GM18498 (cell line): ENCODE data around the gene LYSMD1.

ENCODE experiments used
- ATAC-seq: cut with Tn5 transposase; IDR thresholded peaks from one replicate; pipeline ENCODE4 v1.9.1; 2021; ENCODE audit warnings: mild to moderate bottlenecking, moderate library complexity; ENCODE audit not compliant: unreplicated experiment

Gene LYSMD1

DNA sequence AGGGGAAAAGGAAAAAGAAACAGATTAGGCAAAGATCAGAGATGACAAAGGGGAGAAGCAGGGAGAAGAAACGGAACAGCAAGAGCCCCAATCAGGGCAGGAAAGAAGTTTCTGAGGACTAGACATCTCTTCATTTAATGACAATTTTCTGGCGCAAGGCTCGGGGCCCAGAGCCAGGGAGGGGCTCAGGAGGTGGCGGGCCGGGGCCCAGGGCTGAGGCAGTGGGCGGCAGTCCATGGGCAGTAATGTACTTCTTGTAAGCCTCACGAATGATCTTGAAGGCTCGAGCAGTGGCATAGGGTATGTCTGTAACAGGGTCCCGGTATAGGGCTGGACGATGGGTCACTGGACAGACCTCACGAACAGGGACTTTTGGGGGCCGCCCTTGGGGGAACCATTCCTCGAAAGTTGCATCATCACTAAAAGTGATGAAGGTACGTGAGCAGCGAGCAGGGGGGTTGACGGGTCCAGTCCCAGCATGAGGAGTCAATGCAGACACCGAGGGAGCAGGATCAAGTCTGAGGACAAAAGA lies 10.9 kb upstream of the LYSMD1 start:
- ATAC-seq: no peak

DNA sequence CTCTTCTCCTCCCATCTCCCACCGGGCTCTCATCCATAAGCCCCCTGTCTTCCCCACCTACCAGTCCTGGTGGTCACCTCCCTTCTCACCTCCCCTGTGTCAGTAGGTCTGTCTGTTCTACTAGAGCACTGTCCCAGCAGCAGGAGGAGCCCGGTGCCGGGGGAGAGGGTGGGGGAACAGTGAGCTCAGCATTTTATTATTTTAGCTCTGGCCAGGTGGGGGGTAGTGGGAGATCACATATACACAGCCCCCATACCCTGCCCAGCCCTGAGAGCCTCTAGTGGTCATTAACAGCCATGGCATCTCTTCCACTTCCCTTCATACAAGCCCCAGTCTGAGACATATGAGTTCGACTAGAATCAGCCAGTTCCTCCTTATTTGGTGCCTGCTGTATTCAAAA lies 10.2 kb upstream of the LYSMD1 start, which contains the start of gene TMOD4:
Gene TMOD4, minus strand, starts transcription at position 119 of the 400 bp plus-strand sequence. CDS start 1,106 bp downstream, outside the sequence.
- ATAC-seq: no peak

DNA sequence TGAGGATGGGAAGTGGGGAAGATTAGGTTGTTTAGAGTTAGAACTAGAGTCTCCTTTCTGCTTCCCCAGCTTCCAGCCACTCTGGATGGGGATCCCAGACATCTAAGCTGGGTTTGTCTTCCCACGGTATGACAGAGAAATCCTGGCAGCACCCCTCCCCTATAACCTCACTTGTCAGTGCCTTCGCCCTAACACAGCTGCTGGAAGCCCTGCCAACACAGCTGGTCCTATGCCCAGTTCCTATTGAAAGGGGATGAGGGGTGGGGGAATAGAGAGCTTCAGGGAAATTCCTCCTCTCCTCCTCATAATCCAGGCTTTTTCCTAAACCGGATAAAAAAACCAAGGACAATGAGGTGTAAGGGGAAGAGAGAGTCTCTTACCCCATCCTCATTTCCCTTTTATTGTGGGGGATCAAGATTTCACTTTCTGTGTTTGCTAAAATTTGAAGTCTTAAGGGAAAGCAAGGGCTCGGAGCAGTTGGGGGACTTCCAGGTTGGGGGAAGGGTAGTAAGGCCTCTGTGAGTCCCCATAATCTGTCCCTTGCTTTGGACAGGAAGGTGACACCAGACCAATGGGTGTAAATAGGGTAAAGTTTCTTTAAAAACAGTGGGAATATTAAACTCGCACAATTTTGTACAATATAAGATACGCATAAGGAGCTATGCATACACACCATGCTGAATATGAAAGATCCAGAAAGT lies 9.5 kb upstream of the LYSMD1 start:
- ATAC-seq: no peak

DNA sequence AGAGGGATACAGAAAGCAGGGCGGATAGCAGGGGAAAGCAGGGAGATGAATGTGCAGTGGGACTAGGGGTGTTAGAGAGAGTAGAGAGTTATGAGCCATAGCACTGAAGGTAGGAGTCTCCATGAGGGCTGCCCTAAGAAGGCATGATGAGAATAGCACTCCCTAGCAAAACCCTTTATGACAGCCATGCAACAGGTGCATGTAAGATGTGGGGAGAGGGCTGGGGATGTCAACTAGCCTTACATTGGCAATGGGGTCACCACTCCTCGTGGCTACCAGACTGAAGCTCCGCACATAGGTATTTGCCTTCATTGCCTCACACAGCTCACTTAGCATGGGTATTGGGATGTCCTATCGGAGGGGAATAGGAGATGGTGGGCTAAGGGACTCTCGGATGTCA lies 5.5 kb upstream of the LYSMD1 start:
- ATAC-seq: no peak

DNA sequence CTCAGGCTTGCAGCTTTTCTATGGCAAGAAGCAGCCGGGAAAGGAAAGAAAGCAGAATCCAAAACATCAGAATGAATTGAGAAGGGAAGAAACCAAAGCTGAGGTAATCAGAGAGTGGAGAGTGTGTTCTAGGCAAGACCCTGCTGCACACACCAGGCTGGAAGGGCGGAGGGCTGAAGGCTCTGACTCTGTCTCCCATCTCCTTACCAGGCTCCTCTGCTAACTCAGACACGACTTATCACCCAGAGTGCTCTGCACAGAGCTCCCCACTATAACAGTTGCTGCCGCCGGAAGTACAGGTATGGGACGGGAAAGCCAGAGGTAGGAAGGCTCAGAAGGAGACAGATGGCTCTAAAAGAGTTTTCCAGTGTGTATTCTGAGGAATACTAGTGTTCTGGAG lies 1.4 kb upstream of the LYSMD1 start:
- no peak for ATAC-seq

DNA sequence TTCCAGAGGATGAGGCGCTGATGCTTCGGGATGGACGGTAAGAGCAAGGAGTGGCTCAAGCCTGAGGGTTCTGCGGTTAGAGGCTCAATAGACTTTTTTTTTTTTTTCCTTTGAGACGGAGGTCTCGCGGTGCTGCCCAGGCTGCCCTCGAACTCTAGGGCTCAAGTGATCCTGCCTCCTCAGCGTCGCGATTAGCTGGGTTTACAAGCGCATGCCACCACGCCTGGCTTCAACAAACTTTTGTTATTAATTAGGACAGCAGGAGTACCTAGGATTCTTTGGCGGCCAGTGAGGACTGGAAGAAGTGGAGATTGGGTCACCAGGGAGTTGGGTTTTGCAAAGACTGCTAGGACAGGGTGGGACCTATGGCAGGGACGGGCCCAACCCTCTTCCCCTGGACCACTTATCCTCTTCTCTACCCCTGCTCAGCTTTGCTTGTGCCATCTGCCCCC lies 829 bp upstream of the LYSMD1 start:
- no peak for ATAC-seq

- no peak for ATAC-seq
Measured at GRCh38 chr1:151165281-151165737, 393 bp downstream of the LYSMD1 start.

- ATAC-seq: no peak
Measured at GRCh38 chr1:151164732-151165280, 896 bp downstream of the LYSMD1 start.

DNA sequence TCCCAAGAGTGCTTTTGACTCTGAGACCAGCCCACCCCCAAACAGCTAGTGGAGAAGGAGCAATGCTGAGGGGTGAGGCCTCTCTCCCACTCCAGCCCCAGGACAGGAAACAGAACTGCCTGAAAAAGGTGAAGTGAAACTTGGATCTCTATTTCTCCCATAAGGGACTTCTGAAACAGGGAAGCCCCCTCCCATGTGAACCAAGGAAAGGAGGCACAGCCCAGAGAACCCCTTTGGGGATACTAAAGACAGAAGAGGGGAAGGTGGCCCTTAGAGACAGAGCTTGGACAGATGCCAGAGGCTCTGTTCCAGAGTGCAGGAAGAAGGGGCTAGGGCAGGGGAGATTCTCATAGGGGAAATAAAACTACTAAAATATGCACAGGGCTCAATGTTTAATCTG lies 6.3 kb downstream of the LYSMD1 start:
- ATAC-seq: no peak

- ATAC-seq: no peak
Measured at GRCh38 chr1:151158751-151159251, 6.9 kb downstream of the LYSMD1 start.

- ATAC-seq: no peak
Measured at GRCh38 chr1:151158326-151158725, 7.4 kb downstream of the LYSMD1 start.

- ATAC-seq: no peak
Measured at GRCh38 chr1:151157067-151157531, 8.6 kb downstream of the LYSMD1 start.

- ATAC-seq: peak; percentile 81
Measured at GRCh38 chr1:151156515-151156819, 9.2 kb downstream of the LYSMD1 start, which contains the start of gene TNFAIP8L2. TNFAIP8L2 (plus strand) TSS chr1:151156649; CDS start chr1:151158698, 2,049 bp downstream.

- no peak for ATAC-seq
Measured at GRCh38 chr1:151147665-151148064, 18.0 kb downstream of the LYSMD1 start.

GRCh38 chr1:151147132-151147503 lies 18.6 kb downstream of the LYSMD1 start:
- ATAC-seq: no peak

DNA sequence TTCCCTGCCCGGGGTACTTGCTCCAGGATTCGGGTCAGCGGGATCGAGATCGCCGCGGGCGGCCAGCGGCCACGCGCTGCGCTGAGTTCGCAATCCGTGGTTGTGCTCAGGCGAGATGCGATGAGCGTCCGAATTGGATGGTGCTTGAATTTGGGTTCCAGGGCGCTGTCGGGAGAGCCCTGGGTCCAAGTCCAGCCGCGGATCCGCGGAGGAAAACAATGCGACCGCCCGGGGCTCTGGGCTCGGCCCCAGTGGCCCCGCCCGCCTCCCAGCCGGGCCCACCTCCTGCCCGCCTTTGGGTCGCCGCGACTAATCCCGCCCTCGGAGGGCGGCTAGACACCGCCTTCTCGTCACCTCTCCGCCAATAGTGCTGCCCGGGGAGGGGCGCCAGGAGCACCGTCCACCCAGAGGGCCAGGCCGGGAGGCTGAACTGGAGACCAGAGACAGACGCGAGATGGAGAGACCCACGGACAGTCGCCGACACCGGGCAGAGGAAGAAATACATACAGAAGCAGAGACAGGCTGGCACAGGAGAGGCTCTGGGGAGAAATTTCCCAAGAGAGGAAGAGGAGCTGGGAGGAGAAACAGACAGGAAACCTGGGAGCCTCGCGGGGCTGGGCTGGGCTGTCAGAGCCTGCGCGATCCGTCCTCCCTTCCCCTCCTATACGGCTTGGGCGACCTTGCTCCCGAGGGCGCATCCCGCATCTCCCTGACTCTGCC lies 19.1 kb downstream of the LYSMD1 start, which contains the start of gene SEMA6C:
Gene SEMA6C, minus strand, starts transcription at position 220 of the 720 bp plus-strand sequence. CDS start 4,010 bp downstream, outside the sequence.
- ATAC-seq: peak; percentile 99

GRCh38 chr1:151146072-151146411 lies 19.7 kb downstream of the LYSMD1 start:
- ATAC-seq: peak; percentile 5

DNA sequence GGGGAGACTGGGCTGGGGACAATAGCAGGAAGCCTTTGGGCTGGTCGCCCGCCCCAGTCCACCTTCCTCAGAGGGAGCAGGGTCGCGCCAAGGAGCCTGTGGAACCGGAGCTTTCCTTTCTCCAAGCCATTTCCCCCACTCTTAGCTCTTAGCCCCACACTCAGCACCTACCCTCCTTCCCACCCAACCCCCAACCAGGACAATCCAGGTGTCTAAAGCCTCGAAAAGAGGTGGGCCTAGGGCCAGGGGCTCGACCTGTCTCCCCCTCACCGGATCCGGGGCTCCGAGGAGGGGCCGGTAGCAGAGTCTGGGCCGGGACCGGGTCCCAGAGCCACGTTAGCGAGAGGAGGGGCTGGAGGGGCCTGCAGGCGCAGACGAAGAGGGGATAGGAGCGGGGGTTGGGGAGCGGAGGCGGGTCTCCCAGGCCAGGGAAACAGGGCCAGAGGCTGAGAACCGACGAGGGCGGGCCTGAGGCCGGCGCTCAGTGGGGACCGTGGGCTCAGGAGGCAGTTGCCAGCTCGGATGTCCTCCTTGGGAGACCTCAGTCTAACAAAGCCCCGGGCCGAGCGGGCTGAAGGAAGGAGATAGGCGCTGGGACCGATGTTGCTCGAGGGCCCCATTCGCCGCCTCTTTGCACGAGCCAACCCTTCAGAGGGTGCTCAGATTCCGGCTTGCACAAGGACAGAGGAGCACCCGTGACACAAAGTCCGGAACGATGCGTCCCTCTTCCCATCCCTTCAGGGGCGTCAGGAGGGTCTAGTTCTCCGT lies 20.2 kb downstream of the LYSMD1 start:
- ATAC-seq: no peak

DNA sequence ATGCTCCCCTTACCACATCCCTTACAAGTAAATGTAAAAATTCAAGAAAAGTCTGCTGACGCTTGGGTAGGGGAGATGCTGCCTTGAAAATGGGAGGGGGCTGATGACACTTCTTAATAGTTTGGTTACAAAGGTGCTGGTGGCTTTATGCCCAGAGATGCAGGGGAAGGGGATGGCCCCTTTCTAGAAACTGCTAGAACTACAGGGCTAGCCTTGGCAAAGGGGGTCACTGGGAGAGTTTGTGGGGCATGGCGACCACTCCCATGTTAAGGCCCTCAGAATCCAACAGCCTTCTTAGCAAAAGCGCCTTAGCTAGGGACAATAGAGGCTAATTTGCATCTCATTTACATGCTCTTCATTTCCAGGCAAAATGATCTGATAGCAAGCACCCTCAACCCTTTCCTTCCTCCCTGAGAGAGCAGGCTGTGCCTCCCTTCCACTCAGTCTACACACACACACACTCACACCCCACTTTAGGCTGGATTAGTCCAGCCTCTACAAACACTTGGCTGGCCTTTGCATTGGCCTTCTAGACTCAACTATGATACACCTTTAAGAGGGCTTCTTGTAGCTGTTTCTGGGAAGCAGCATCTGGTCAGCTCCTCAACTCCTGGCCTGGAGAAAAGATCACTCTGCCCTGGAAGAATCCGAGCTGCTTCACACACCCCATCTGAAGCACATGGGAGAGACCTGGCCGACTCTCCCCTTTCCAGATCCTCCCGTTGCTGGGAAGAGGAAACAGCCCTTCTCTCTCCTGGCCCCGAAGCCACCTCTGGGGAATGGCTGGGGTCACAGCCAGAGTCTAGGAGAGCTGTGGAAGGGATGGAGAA lies 21.0 kb downstream of the LYSMD1 start:
- no peak for ATAC-seq

- no peak for ATAC-seq
Measured at GRCh38 chr1:151143986-151144385, 21.7 kb downstream of the LYSMD1 start.
